Activated T-cell treated with anti-CD3 and anti-CD28 coated beads for 4 hours (primary cell): ENCODE measurements around the gene IDH2.
"Not testable (repeated sequence)": the region's sequence is repeated elsewhere in the genome, so short reads cannot be mapped to it uniquely, and the experiment has no call there.

Experiments
- DNase-seq: peaks from one replicate; pipeline ENCODE4 v3.0.0-alpha.2; 2020

Gene IDH2

GRCh38 chr15:90113166-90113565 lies 10.9 kb upstream of the IDH2 start:
- no peak for DNase-seq

- DNase-seq: not testable (repeated sequence)
Observed at GRCh38 chr15:90109163-90109751, 7.0 kb upstream of the IDH2 start.

GRCh38 chr15:90108038-90108437 lies 5.8 kb upstream of the IDH2 start:
- DNase-seq: not testable (repeated sequence)

GRCh38 chr15:90106522-90107117 lies 4.4 kb upstream of the IDH2 start:
- no peak for DNase-seq

- DNase-seq: no peak
Observed at GRCh38 chr15:90105521-90105920, 3.3 kb upstream of the IDH2 start.

- DNase-seq: no peak
Observed at GRCh38 chr15:90104551-90104950, 2.3 kb upstream of the IDH2 start.

GRCh38 chr15:90103701-90104329 lies 1.5 kb upstream of the IDH2 start:
- DNase-seq: no peak

- DNase-seq: no peak
Observed at GRCh38 chr15:90101130-90101968, 919 bp downstream of the IDH2 start.

- no peak for DNase-seq
Observed at GRCh38 chr15:90099868-90100831, 2.1 kb downstream of the IDH2 start.

GRCh38 chr15:90099072-90099867 lies 3.0 kb downstream of the IDH2 start:
- no peak for DNase-seq

GRCh38 chr15:90097475-90097874 lies 4.8 kb downstream of the IDH2 start:
- DNase-seq: peak; percentile 51

- DNase-seq: no peak
Observed at GRCh38 chr15:90095521-90095959, 6.7 kb downstream of the IDH2 start.

GRCh38 chr15:90091156-90091931 lies 10.9 kb downstream of the IDH2 start:
- DNase-seq: no peak

- no peak for DNase-seq
Observed at GRCh38 chr15:90090226-90090848, 11.9 kb downstream of the IDH2 start.

GRCh38 chr15:90087454-90088154 lies 14.7 kb downstream of the IDH2 start:
- DNase-seq: no peak

GRCh38 chr15:90086868-90087268 lies 15.4 kb downstream of the IDH2 start:
- no peak for DNase-seq

- no peak for DNase-seq
Observed at GRCh38 chr15:90085565-90085964, 16.7 kb downstream of the IDH2 start.

- no peak for DNase-seq
Observed at GRCh38 chr15:90084876-90085423, 17.3 kb downstream of the IDH2 start.

GRCh38 chr15:90083954-90084607 lies 18.2 kb downstream of the IDH2 start:
- no peak for DNase-seq
